HEK293T (cell line): Measurements from ENCODE around the gene NEK3.

ENCODE experiments used
- CTBP1 ChIP-seq: fragments of 450-650 bp; IDR thresholded peaks from 2 replicates; pipeline ENCODE4 v1.6.1; 2016; ENCODE audit warnings: borderline replicate concordance
- HDGF ChIP-seq: fragments of 450-650 bp; IDR thresholded peaks from 2 replicates; pipeline ENCODE4 v1.6.1; 2017; ENCODE audit warnings: antibody characterized with exemption, borderline replicate concordance
- L3MBTL2 ChIP-seq: fragments of 450-650 bp; conservative IDR thresholded peaks from 2 replicates; pipeline ENCODE4 v1.6.1; 2016; ENCODE audit warnings: mild to moderate bottlenecking
- SUZ12 ChIP-seq: fragments of 450-650 bp; IDR thresholded peaks from 2 replicates; pipeline ENCODE4 v1.6.1; 2016; ENCODE audit warnings: mild to moderate bottlenecking
- TARDBP ChIP-seq: fragments of 450-650 bp; IDR thresholded peaks from 2 replicates; pipeline ENCODE4 v1.6.1; 2016

DNA sequence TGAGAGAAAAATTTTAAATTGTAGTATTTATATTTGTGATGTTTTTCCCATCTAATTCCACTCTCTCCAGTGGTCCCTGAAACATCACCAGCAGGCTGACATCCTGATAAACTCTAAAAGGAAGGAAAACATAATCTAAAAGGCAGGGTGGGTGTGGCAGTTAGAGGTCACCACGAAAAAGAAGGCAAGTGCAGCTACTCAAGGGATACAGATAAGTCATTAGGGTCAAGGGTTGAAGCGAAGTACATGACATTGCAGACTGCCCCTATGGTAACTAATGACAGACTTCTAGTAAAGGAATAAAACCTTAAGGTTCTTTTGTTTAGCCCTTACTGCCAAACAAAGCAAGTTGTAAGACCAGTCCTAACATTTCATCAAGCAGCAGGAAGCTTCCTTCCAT is 6.0 kb upstream of the NEK3 start:
- no peak for TF ChIP-seq L3MBTL2
- no peak for TF ChIP-seq TARDBP
- TF ChIP-seq SUZ12 = no peak
- TF ChIP-seq HDGF = no peak
- TF ChIP-seq CTBP1 = no peak
